Lower lobe of right lung (tissue), 2 donors: ENCODE measurements around the gene SLC37A2. TPM values are rescaled to one million over a fixed set of nuclear protein-coding genes. Genes with fewer than 3 reads are reported as not detected.

Source experiments
- ATAC-seq, 2 donors: fragments of 200-7000 bp; cut with Tn5 transposase; one replicate each; pipeline ENCODE4 v1.9.1; 2020 to 2022; ENCODE audit warnings: mild to moderate bottlenecking in 2 of 2, moderate library complexity in 2 of 2
- DNase-seq: peaks from one replicate; pipeline ENCODE4 v3.0.0-alpha.2; 2020
- H3K27ac ChIP-seq: fragments of 200-600 bp; one replicate; pipeline ENCODE4 v1.8.0; 2022
- H3K27me3 ChIP-seq: fragments of 200-600 bp; one replicate; pipeline ENCODE4 v1.8.0; 2022; ENCODE audit warnings: low read depth
- H3K36me3 ChIP-seq: fragments of 200-600 bp; one replicate; pipeline ENCODE4 v1.8.0; 2022; ENCODE audit warnings: mild to moderate bottlenecking
- H3K4me1 ChIP-seq: fragments of 200-600 bp; one replicate; pipeline ENCODE4 v1.8.0; 2022
- H3K4me3 ChIP-seq: fragments of 200-600 bp; one replicate; pipeline ENCODE4 v1.8.0; 2022; ENCODE audit warnings: mild to moderate bottlenecking
- H3K9me3 ChIP-seq: fragments of 200-600 bp; one replicate; pipeline ENCODE4 v1.8.0; 2022
- intact Hi-C: fragments of 100-400 bp; cut with DNase I; formaldehyde crosslinking; loops from one replicate; pipeline ENCODE4 v1.11.0; 2022
- total RNA-seq: library from RNA; stranded (reverse); fragmentation: NEBNext Ultra II Directional; extraction: Animal tissue kit (Norgen Biotek cat#: 25700); gene quantifications from one replicate; pipeline ENCODE4 v1.2.1, GENCODE V29; 2021
- TF ChIP-seq, protein P1 (sequence below): fragments of 200-600 bp; IDR thresholded peaks from one replicate; pipeline ENCODE4 v1.8.0; 2022; ENCODE audit warnings: antibody characterized with exemption, mild to moderate bottlenecking
- donor health status: DM: no; HTN: yes; CAD: no; lungs with severe emphysema.

The SLC37A2 gene
- total RNA-seq, 1 donor from 2014 or later = 25.0 TPM

DNA sequence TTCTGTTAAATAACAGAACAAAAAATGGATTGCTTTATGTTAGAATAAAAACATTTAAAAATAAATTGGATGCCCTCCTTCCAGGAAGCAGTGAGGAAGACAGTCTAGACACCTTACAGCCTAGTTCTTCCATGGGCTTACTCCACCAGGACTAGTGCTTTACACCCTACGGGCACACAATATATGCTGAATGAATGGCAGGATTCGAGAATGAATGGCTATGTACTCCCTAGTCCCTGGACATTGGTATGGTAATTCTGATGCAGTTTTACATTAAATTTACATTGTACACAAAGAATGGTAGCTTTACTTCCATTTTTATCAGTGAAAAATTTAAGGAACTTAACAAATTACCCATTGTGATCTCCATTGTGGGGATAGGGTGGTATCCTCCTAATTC lies 31.6 kb downstream of the SLC37A2 start:
- peaks cover 44% of the 10 kb centered on the region for H3K36me3 ChIP-seq
- intact Hi-C loops = no loop called here

DNA sequence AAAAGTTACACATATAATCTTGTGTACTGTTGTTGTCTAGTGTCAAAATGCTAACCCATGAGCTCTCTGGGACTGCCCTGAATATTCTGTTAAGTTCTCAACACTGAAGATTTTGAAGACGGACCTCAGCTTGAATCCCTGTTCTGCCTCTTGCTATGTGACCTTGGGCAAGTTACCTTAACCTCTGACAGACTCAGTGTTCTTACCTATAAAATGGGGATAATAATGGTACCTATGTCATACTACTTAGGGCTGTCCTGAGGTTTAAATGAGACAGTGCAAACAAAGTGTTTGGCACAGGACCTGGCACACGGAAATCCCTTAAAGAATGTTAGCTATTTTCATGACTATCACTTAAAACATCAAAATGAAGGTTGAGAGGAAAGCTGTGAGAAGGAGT lies 37.0 kb downstream of the SLC37A2 start:
- no peak overlapping the region for H3K4me3 ChIP-seq
- no peaks in the 10 kb centered on the region for H3K9me3 ChIP-seq
- intact Hi-C loops = no loop called here
- H3K36me3 ChIP-seq = peaks cover 70% of the 10 kb centered on the region
- DNase-seq = no peak
- H3K27ac ChIP-seq = no peak overlapping the region
- no peak for ATAC-seq
- H3K4me1 ChIP-seq = no peaks in the 10 kb centered on the region
- H3K27me3 ChIP-seq = no peaks in the 10 kb centered on the region
- TF ChIP-seq, protein P1, sequence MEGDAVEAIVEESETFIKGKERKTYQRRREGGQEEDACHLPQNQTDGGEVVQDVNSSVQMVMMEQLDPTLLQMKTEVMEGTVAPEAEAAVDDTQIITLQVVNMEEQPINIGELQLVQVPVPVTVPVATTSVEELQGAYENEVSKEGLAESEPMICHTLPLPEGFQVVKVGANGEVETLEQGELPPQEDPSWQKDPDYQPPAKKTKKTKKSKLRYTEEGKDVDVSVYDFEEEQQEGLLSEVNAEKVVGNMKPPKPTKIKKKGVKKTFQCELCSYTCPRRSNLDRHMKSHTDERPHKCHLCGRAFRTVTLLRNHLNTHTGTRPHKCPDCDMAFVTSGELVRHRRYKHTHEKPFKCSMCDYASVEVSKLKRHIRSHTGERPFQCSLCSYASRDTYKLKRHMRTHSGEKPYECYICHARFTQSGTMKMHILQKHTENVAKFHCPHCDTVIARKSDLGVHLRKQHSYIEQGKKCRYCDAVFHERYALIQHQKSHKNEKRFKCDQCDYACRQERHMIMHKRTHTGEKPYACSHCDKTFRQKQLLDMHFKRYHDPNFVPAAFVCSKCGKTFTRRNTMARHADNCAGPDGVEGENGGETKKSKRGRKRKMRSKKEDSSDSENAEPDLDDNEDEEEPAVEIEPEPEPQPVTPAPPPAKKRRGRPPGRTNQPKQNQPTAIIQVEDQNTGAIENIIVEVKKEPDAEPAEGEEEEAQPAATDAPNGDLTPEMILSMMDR = no peak

More for the DNA sequence above, 31.6 kb downstream of the SLC37A2 start:
- H3K27me3 ChIP-seq = no peaks in the 10 kb centered on the region
- TF ChIP-seq, protein P1 = no peak
- peaks cover 11% of the 10 kb centered on the region for H3K4me1 ChIP-seq
- ATAC-seq (no peak), DNase-seq (no peak)
- no peaks in the 10 kb centered on the region for H3K9me3 ChIP-seq
- no peak overlapping the region for H3K27ac ChIP-seq
- no peak overlapping the region for H3K4me3 ChIP-seq

DNA sequence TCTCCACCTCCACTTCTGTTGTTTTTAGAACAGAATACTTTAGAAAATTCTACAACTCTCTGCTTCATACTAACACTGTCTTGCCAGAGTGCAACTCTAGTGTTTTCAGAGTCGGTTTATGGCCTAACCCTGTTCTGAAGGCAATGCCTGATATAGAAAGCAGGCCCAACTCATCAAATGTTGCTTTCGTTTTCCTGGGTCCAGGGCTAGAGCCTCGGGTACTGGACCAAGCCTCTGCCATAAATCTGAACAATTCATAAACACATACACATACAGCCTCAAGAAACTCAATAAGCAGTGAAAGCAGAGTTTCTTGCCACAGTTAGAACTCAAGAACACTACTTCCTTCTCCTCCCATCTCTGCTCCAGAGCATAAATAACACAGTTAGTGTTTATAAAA lies 38.5 kb downstream of the SLC37A2 start:
- H3K36me3 ChIP-seq = peaks cover 56% of the 10 kb centered on the region
- no peaks in the 10 kb centered on the region for H3K9me3 ChIP-seq
- no peak overlapping the region for H3K27ac ChIP-seq
- ATAC-seq = no peak
- TF ChIP-seq, protein P1 = no peak
- intact Hi-C loops = no loop called here
- H3K4me3 ChIP-seq = no peak overlapping the region
- no peaks in the 10 kb centered on the region for H3K4me1 ChIP-seq
- no peaks in the 10 kb centered on the region for H3K27me3 ChIP-seq
- DNase-seq = no peak

DNA sequence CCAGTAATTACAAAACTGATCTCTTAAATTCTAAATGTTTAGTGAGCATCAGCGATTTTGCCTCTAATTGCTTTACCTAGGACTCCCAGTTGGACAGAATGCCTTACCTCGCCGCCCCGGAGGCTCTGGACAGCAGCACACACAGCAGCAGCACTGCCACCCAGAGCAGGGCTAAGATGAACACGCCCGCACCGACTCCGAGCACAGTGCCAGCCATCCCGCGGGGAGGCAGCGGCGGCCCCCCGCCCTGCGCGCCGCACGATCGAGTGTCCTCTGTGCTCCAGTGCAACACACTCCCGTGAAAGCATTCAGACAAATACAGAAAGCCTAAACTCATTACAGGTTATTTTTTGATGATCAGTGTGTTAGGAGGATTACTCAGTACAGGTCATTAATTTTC lies 38.9 kb downstream of the SLC37A2 start:
- Histone ChIP-seq H3K27me3 (no peaks in the 10 kb centered on the region), H3K4me3 (no peak overlapping the region), H3K9me3 (no peaks in the 10 kb centered on the region), H3K4me1 (no peaks in the 10 kb centered on the region), H3K27ac (no peak overlapping the region), H3K36me3 (peaks cover 52% of the 10 kb centered on the region)
- DNase-seq (no peak), ATAC-seq (no peak)
- intact Hi-C loops = no loop called here
- TF ChIP-seq, protein P1 = no peak

DNA sequence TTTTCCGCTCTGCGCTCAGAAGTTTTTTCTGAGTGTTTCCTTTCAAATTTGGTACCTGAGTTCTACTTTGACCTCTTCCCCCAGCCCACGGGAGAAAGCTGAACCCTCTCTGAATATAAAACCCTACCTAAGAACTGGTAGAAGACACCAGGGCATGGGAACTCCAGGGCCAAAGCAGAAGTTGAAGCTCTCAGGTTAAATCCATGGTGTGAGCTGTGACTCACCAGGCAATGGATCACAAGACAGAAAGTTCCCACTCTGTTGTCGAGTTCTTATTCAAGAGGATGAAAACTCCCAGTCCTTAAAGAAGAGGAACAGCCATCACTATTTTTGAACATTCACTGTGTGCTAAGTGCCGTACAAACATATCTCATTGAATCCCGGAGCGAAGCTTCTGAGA lies 39.4 kb downstream of the SLC37A2 start:
- ATAC-seq = no peak
- Histone ChIP-seq H3K4me1 (no peaks in the 10 kb centered on the region), H3K27me3 (no peaks in the 10 kb centered on the region), H3K36me3 (peaks cover 47% of the 10 kb centered on the region), H3K4me3 (no peak overlapping the region), H3K9me3 (no peaks in the 10 kb centered on the region), H3K27ac (no peak overlapping the region)
- intact Hi-C loops = no loop called here
- DNase-seq = no peak
- TF ChIP-seq, protein P1 = no peak

DNA sequence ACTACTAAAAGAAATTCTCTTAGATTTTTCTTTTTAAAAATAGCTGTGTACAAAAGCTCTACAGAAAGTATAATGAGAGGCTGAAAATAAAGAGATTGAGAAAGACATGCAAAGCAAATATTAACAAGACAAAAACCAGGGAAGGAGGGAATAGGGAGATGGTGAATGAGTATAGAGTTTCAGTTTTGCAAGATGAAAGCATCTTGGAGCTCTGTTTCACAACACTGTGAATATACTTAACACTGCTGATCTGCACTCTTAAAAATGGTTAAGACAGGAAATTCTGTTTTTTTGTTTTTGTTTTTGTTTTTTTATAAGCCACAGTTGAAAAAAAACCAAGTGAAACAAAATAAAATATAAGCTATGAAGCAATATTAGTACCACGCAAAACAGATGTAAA lies 42.8 kb downstream of the SLC37A2 start:
- TF ChIP-seq, protein P1 = no peak
- H3K36me3 ChIP-seq = peaks cover 14% of the 10 kb centered on the region
- H3K4me3 ChIP-seq = no peak overlapping the region
- H3K27me3 ChIP-seq = no peaks in the 10 kb centered on the region
- H3K27ac ChIP-seq = no peak overlapping the region
- no peak for DNase-seq
- ATAC-seq = no peak
- intact Hi-C loops = no loop called here
- peaks cover 9% of the 10 kb centered on the region for H3K4me1 ChIP-seq
- no peaks in the 10 kb centered on the region for H3K9me3 ChIP-seq
